Gastroesophageal sphincter (tissue), 4 donors: ENCODE measurements around the gene CYB5R4. TPM values are rescaled to one million over a fixed set of nuclear protein-coding genes. Genes with fewer than 3 reads are reported as not detected.

Experiments used
- ATAC-seq: fragments of 150-250 bp; one replicate; pipeline ENCODE4 v1.9.1; 2016; ENCODE audit warnings: mild to moderate bottlenecking, moderate library complexity
- H3K27ac ChIP-seq, 4 donors: fragments of 200-600 bp; sonication (generic) in 3 of 4; 1 replicate in 3 of 4; 2 replicates in 1 of 4; pipeline ENCODE4 v1.5.1; 2016 to 2019
- H3K27me3 ChIP-seq: fragments of 200-600 bp; sonication (generic); one replicate; pipeline ENCODE4 v1.5.1; 2019
- H3K36me3 ChIP-seq, 2 donors: fragments of 200-600 bp; sonication (generic); one replicate each; pipeline ENCODE4 v1.5.1; 2019; ENCODE audit warnings: control low read depth in 1 of 2
- H3K4me1 ChIP-seq, 3 donors: fragments of 200-600 bp; sonication (generic); 1 replicate in 2 of 3; 2 replicates in 1 of 3; pipeline ENCODE4 v1.5.1; 2016 to 2019; ENCODE audit warnings: control low read depth in 2 of 3
- H3K4me3 ChIP-seq, 2 donors: fragments of 200-600 bp; sonication (generic); one replicate each; pipeline ENCODE4 v1.5.1; 2019; ENCODE audit warnings: mild to moderate bottlenecking in 1 of 2, moderate library complexity in 1 of 2
- H3K9me3 ChIP-seq, 3 donors: fragments of 200-600 bp; sonication (generic); one replicate each; pipeline ENCODE4 v1.5.1; 2017 to 2019; ENCODE audit warnings: control low read depth in 2 of 3
- EP300 ChIP-seq: sonication (generic); formaldehyde crosslinking; IDR thresholded peaks from one replicate; pipeline ENCODE4 v1.6.1; 2017; ENCODE audit warnings: antibody characterized with exemption, mild to moderate bottlenecking
- POLR2A ChIP-seq, 2 donors: fragments of 450-650 bp; IDR thresholded peaks; one replicate each; pipeline ENCODE4 v1.6.1; 2017; ENCODE audit warnings: antibody characterized with exemption in 2 of 2, mild to moderate bottlenecking in 2 of 2, moderate library complexity in 1 of 2
- POLR2AphosphoS5 ChIP-seq: sonication (generic); formaldehyde crosslinking; IDR thresholded peaks from one replicate; pipeline ENCODE4 v1.6.1; 2017; ENCODE audit warnings: antibody characterized with exemption
- WGBS, 2 donors: methylation state at CpG; one replicate each; pipeline ENCODE4 v1.1.5; 2018; ENCODE audit warnings: low coverage in 1 of 2; 5-methylcytosine and 5-hydroxymethylcytosine counted together
- total RNA-seq, 4 donors: library from RNA; depleted of rRNA; stranded (reverse); fragments of >200 nt; gene quantifications; one replicate each; pipeline ENCODE4 v1.1.0, GENCODE V29; 2016
- TF ChIP-seq, protein P1 (sequence below), 4 experiments: fragments of 200-600 bp in 2 of 4; fragments of 450-650 bp in 2 of 4; sonication (generic) in 1 of 4; IDR thresholded peaks; one replicate each; pipeline ENCODE4 v1.5.1; 2017 to 2019; ENCODE audit warnings: antibody characterized with exemption in 4 of 4, mild to moderate bottlenecking in 2 of 4, moderate library complexity in 2 of 4

The CYB5R4 gene
- total RNA-seq, 4 donors from 2014 or later, result 16.0 to 32.4 (median 20.8) TPM

DNA sequence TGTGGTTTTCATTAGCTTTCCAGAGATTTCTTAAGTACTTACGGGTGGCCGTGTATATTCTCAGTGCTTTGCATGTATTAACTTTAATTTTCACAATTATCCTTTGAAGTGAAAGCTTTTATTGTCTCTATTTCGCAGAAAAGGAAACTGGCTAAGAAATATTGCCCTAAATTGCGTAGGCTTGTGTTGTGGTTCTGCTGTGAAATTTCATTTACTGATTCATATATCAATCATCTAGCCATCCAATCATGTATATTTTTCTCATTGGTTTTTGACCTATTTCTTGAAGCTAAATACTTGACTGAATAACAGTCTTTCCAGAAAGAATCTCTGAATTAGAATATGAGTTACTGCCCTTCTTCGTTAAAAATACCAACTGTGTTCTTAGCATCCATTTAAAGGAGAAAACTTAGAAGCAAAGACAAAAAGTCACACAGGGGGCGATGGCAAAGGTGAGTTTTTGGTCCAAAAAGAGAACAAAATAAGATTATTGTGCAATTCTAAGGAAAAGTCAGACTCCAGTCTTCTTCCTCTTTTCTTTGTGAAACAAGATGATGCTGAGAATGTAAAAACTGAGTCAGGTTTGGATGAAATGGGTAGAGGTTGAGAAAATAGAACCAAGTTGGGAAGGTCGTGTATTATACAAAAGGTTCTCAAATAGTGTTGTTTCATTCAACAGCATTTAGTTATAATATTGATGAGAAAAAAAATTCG is 1.4 kb downstream of the CYB5R4 start:
- H3K4me1 ChIP-seq, result peaks cover 0 to 30% (median 9%) of the 10 kb centered on the region in 3 donors
- WGBS, 2 donors, result 72 to 76% methylated on average over 6 to 8 of the region's 8 CpGs
- H3K27ac ChIP-seq, result no peak overlapping the region
- H3K4me3 ChIP-seq, result peak overlapping the region in 1 of 2 donors; percentile 69
- no peak for ATAC-seq
- H3K36me3 ChIP-seq, result peaks cover 0 to 16% of the 10 kb centered on the region in 2 donors
- no peaks in the 10 kb centered on the region for H3K9me3 ChIP-seq
- TF ChIP-seq POLR2AphosphoS5, result no peak
- TF ChIP-seq, protein P1, sequence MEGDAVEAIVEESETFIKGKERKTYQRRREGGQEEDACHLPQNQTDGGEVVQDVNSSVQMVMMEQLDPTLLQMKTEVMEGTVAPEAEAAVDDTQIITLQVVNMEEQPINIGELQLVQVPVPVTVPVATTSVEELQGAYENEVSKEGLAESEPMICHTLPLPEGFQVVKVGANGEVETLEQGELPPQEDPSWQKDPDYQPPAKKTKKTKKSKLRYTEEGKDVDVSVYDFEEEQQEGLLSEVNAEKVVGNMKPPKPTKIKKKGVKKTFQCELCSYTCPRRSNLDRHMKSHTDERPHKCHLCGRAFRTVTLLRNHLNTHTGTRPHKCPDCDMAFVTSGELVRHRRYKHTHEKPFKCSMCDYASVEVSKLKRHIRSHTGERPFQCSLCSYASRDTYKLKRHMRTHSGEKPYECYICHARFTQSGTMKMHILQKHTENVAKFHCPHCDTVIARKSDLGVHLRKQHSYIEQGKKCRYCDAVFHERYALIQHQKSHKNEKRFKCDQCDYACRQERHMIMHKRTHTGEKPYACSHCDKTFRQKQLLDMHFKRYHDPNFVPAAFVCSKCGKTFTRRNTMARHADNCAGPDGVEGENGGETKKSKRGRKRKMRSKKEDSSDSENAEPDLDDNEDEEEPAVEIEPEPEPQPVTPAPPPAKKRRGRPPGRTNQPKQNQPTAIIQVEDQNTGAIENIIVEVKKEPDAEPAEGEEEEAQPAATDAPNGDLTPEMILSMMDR (IDR thresholded peaks at IDR 0.05), result no peak
- no peak for TF ChIP-seq EP300
- no peak for TF ChIP-seq POLR2A (IDR thresholded peaks at IDR 0.05)
- no peaks in the 10 kb centered on the region for H3K27me3 ChIP-seq

DNA sequence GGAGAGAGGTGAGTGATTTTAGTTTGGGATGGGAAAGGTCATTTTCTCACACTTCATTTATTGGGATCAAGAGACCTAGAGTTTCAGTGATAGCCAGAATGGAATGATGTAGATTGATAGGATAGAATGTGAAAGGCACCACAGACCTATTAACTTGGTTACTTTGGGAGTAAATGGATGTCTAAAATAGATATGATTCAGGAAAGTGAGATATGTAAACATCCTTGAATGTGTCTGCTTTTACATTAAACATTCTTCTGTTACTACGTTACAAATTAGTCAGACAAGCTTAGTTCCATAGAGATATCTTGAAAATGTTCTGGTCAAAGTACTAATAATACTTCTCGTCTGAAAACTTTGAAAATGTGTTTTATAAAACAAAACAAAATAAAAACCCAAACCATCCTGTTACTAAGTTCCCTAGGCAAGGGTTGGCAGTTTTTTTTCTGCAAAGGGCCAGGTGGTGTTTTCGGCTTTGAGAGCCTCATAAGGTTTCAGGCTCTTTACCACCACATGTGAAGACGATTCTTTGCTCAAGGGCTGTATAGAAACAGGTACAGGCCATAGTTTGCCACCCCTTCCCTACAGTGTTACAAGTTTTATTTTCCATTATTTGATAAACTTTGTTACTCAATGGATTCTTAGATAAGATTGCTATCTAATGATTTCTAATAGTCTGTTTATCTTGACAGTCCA is 3.4 kb downstream of the CYB5R4 start:
- 44 to 45% methylated on average over 4 of the region's 4 CpGs for WGBS, 2 donors
- ATAC-seq, result no peak
- H3K4me3 ChIP-seq, result no peak overlapping the region
- H3K27me3 ChIP-seq, result no peaks in the 10 kb centered on the region
- no peak overlapping the region for H3K27ac ChIP-seq
- peaks cover 0 to 30% (median 9%) of the 10 kb centered on the region in 3 donors for H3K4me1 ChIP-seq
- H3K36me3 ChIP-seq, result peaks cover 0 to 33% of the 10 kb centered on the region in 2 donors
- H3K9me3 ChIP-seq, result no peaks in the 10 kb centered on the region
- no peak for TF ChIP-seq POLR2AphosphoS5
- no peak for TF ChIP-seq EP300
- TF ChIP-seq, protein P1 (IDR thresholded peaks at IDR 0.05), result no peak
- TF ChIP-seq POLR2A (IDR thresholded peaks at IDR 0.05), result no peak

DNA sequence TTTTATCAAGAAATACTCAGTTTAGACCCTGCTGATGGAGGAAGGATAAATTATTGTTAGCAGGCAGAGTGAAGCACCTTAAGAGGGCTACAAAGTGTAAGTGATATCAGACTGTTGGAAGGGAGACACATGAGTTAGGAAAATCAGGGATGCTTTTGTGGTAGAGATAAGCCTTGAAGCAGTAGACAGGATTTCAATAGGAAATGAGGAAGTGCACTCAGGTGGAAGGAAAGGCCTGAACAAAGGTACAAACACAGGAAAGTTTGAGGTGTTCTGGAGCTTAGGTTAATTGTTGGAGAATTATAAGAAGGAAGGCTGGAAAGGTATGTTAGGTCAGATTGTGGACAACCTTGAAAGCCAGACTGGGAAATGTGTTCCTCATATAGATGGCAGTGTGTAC is 7.6 kb downstream of the CYB5R4 start:
- peaks cover 0 to 7% (median 0%) of the 10 kb centered on the region in 3 donors for H3K4me1 ChIP-seq
- no peak for ATAC-seq

DNA sequence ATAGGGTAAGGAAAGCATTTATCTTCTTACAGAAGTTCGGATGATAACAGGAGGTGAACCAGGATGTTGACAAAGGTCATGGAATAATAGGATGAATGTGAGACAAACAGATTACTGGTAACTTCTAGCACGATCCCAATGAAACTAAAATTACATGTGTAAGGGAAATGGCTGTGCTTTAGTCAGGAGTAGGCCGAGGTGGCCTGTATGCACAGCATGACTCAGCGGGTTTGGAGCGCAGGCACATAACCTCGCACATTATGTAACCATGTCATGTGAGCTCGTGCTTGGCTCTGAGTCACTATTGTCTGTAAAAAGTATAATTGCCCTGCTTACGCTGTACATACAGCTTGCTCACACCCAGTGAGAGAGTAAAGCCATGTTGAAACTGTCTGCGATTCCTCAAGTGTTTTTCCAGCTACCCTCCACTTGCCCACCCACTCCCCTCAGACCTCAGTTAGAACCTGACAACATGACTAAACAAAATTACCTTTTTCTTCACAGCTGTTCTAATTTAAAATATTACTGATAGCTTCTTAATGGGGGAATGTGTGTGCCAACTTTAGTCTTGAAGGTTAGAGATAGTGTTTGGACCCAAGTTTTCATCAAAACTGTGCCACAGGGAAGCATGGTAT is 8.2 kb downstream of the CYB5R4 start:
- H3K4me3 ChIP-seq, result no peak overlapping the region
- peaks cover 0 to 33% of the 10 kb centered on the region in 2 donors for H3K36me3 ChIP-seq
- H3K9me3 ChIP-seq, result no peaks in the 10 kb centered on the region
- TF ChIP-seq POLR2A (IDR thresholded peaks at IDR 0.05) (no peak), EP300 (no peak), POLR2AphosphoS5 (no peak)
- TF ChIP-seq, protein P1 (IDR thresholded peaks at IDR 0.05), result no peak
- WGBS, 2 donors, result 92 to 93% methylated on average over 8 to 9 of the region's 9 CpGs
- H3K27me3 ChIP-seq, result no peaks in the 10 kb centered on the region
- H3K4me1 ChIP-seq, result peaks cover 0 to 2% (median 0%) of the 10 kb centered on the region in 3 donors
- H3K27ac ChIP-seq, result no peak overlapping the region
- ATAC-seq, result no peak

More for the DNA sequence above, 7.6 kb downstream of the CYB5R4 start:
- no peak for TF ChIP-seq EP300
- TF ChIP-seq, protein P1 (IDR thresholded peaks at IDR 0.05), result no peak
- TF ChIP-seq POLR2AphosphoS5, result no peak
- TF ChIP-seq POLR2A (IDR thresholded peaks at IDR 0.05), result no peak
- Histone ChIP-seq H3K27me3 (no peaks in the 10 kb centered on the region), H3K9me3 (no peaks in the 10 kb centered on the region), H3K27ac (no peak overlapping the region), H3K36me3 (peaks cover 0 to 33% of the 10 kb centered on the region in 2 donors), H3K4me3 (no peak overlapping the region)
